GM18867 (cell line): ENCODE results near the gene FAM174B.

ENCODE experiments used
- ATAC-seq: cut with Tn5 transposase; IDR thresholded peaks from one replicate; pipeline ENCODE4 v1.9.1; 2021; ENCODE audit warnings: mild to moderate bottlenecking, moderate library complexity; ENCODE audit not compliant: unreplicated experiment

FAM174B gene

DNA sequence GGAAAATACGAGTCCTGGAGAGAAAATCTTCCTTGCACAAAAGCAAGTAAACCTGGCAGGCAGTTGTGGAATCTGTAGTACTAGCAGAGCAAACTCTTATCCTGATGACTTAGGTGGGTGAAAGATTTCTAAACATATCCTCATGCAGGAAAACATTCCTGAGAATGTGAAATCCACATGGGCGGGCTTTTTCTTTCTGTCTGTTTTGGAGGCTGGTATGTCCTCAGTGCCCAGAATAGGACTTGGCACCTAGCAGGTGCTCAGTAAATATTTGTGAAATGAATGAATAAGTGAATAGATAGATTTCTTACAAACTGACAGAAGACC is 53.3 kb downstream of the FAM174B start:
- no peak for ATAC-seq

GRCh38 chr15:92601592-92602266 is 53.8 kb downstream of the FAM174B start:
- no peak for ATAC-seq

- ATAC-seq: no peak
These were observed 54.7 kb downstream of the FAM174B start for GRCh38 chr15:92600856-92601255.

- ATAC-seq: no peak
These were observed 56.1 kb downstream of the FAM174B start for GRCh38 chr15:92599394-92599970.

GRCh38 chr15:92597548-92597947 is 58.0 kb downstream of the FAM174B start:
- ATAC-seq: no peak

DNA sequence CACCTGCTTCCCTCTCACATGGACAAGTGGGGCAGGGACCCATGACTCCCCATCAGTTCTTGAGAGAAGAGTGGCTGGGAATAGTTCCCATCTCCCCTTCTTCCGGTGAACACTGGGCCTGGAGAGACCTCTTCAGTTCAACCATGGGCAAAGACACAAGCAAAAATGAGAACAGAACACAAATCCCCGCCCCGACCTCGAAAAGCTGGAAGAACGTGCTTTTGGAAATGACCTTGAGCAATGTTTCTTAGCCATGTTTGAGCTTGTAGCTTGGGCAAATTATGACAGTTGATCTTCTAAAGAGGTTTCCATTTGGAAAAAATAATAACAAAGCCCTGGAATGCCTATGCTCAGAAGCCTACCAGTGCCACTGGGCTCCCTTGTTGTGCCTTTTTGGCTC is 59.0 kb downstream of the FAM174B start:
- ATAC-seq: no peak

DNA sequence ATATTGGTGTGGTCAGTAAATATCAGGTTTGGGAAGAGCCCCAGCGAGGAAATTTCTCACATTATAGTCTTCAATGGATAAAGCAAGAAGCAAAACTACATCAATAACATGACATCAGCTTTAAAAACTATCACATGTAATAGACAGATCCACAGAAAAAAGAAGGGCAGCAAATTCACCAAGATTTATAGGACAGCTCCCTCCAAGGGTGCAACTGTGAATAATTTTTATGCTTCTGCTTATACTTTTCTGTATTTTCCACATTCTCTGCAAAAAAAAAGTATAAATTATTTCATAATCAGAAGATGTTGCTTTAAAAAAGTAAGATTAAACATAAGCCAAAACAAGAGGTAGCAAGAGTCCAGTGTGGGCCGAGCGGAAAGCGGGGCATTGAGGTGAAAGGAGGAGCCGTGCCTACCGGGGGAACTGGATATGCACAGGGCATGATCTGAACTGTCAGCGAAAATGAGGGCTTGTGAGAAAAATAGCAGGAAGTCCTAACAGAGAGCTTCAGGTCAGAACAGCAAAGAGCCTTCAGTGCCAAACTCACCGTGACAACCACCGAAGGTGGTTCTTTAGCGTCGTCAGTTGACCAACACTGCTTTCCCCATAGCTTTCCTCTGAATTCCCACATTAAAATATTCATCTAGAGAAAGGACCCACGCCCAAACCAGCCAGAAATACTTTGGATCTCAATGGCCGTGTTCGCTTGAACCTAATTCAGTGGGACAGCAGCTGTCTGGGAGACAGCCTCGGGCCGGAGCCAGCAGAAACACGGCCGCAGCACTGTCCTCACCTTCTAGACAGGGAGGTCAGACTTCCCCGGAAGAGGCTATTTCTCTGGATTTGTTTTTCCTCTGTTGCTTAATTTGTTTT is 59.8 kb downstream of the FAM174B start:
- ATAC-seq: no peak

GRCh38 chr15:92591275-92591674 is 64.3 kb downstream of the FAM174B start:
- no peak for ATAC-seq

DNA sequence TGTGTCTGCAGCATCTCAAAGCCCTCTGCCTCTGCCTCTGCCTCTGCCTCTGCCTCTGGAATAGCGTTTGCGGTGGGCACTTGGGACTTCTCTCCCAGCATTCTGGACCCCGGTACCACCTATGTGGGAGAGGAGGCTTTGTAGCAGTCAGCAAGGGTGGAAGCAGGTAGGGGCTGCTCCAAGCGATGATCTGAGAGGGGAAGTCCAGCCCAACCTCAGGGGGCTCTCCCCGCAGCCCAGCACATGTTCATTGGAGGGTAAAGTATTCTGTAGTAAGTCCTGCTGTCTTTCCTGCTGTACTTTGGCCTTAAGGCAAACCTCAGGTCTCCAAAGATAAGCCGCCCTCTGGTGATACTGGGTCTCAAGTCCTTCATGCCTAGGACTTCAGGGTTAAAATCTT is 68.6 kb downstream of the FAM174B start:
- ATAC-seq: no peak

DNA sequence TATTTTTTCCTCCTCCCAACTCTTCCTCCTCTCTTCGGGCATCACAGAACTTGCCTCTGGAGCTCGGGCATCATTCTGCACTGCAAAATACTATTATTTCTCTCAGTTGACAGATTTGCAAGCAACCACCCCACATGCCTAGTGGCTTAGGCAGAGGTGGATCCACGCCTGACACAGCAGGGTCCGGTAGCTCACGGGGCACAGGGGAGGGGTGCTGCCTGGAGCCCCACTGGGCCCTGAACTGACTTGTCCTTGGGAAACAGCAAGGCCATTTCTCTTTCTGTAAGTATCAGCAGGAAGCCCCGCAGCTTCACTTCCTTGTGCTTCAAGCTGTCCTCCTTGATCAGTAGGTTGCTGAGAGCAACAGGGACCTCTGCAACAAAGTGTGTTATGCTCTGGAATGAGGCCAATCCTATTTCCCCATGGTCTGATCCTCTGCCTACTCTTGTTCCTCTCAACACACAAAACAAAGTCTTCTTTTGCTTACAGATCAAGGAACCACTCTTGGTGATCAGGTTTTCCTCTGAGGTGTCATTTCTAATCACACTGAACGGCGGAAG is 69.1 kb downstream of the FAM174B start:
- no peak for ATAC-seq

- no peak for ATAC-seq
These were observed 71.5 kb downstream of the FAM174B start for GRCh38 chr15:92584105-92584504.

DNA sequence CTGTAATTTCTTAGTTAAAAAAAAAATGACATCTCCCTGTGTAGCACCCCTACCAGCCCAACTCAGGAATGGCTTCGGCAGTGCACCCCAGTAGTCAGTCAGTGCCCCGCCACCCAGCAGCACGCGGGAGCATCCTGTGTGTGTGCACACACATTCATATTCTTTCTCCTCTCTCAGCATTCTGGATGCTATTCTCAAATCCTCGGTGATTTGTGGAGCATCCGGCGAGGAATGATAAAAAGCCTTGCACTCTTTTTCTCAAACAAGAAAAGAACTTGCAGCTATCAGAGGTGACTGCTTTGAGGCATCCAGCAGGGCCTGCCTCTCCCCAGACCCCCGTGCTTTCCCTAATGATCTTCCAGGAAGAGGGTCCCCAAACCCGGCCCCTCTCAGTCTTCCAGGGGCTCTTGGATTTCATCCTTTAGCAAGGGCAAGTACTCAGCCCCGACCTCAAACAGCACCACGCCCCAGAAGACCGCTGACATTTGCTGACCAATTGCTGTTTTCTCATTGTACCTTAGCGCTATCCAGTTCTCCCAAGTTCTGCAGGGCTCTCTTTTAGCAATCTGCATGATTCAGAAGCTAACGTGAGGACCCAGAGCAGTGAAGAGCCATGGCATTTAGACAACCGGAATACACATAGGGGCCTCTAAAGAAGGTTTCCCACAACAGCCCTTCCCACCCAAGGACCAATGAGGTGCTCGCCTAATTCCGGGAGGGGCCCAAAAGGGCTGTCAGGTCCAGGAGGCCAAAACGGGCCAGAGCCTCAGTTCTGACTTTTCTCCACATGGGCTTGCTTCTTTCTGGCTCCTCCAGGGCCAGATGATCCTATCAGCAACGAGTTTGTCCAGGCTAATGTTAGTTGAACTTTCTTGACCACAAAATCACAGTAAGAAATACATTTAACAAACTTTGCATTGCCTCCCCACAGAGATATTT is 72.2 kb downstream of the FAM174B start:
- ATAC-seq: no peak

GRCh38 chr15:92582206-92582605 is 73.4 kb downstream of the FAM174B start:
- ATAC-seq: no peak

DNA sequence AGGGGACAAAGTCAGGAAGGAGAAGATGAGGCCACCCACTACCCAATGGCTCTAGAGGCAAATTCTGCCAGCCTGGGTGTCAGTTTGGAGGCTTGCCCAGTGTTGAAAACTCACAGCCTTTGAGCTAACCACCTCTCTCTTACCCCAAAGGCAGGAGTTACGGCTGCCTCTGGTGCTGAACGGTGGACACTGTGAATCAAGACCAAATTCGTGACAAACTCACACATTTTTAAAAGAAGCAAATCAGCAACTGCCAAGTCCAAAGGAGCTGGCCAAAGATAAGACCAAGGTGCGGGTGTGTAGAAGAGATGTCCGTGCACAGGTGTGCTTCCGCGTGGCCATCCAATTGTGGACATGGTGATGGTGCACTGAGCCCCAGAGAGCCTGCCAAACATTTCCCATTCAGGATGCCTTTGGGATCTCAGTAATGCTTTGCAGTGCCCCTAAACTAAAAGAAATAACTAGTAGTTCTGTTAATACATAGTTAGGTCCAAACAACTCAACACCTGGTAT is 74.6 kb downstream of the FAM174B start:
- no peak for ATAC-seq

DNA sequence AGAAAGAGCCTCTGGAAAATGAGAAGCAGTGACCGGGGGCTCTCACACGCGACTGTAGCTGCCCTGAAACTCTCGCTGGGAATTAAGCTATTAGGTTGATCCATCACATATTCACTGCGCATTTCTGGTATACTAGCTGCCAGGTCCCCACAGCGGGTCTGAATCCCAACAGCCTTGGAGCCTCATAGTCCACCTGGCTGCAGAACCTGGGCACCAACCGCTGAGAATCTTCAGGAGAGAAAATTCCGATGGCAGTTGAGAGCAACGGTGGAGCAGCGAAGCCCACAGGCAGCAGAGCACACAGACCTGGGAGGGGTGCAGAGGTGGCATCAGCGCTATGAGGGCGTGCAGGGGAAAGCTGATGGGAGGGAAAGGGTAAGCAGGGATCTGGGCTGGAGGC is 75.1 kb downstream of the FAM174B start:
- ATAC-seq: no peak

DNA sequence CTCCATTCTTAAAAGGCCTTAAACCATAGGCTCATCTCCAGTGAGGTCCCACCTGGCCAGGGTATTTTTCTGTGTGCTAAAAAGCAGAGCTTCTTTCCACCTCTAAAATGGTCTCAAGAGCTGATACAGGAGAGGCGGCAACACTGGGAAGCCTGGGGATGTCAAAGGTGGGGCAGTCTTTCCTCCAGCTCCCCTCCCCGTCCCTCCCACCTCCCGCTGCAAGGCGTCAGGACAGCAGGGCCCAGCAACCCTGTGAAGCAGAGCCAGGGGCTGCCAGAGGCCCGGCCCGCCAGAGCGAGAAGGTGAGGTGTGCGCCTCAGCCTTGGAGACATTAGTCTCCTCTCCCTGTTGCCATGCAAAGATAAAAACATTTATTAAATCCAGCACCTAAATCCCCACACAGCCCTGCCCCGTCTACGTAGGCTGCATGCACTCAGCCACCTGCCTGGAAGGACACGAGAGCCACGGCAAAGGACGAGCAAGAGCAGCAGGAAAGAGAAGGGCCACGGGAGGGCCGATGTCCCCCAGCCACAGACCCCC is 75.6 kb downstream of the FAM174B start:
- no peak for ATAC-seq

- no peak for ATAC-seq
These were observed 76.1 kb downstream of the FAM174B start for GRCh38 chr15:92579486-92579885.

GRCh38 chr15:92578096-92578835 is 77.3 kb downstream of the FAM174B start:
- ATAC-seq: no peak

DNA sequence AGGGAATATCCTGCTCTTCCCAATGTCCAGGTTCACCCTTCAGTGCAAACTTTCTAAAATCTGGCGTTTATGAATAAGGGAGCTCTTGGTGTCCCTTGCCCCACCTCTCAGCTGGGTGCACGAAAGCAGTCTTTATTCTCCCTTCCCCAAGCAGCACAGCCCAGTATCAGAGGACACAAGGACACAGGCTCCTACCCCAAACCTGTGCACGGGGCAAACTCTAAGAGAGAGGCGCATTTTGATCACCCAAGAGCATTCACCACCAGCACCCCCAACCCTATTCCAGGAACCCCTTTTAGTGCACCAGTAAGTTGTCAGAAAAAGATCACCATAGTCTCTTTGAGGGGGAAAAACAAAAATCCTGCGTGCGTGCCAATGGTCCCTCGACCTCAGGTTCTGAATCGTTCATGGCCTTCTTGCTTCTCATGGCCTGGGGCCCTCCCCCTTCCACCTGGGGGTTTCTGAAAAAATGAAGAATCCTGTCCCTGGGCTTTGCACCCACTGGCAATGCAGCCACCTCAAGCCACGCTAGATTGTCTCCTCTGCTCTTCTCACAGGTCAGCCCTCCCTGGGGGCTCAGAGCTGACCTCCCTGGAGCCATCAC is 78.9 kb downstream of the FAM174B start:
- ATAC-seq: no peak
